Psoas muscle (tissue), 8 donors: ENCODE data around the gene ZNF398. TPM values are rescaled to one million over a fixed set of nuclear protein-coding genes. Genes with fewer than 3 reads are reported as not detected.

Experiments used
- ATAC-seq, 4 donors: fragments of 200-7000 bp; cut with Tn5 transposase; one replicate each; pipeline ENCODE4 v1.9.1; 2020; ENCODE audit warnings: moderate library complexity in 3 of 4, mild to moderate bottlenecking in 2 of 4
- DNase-seq, 2 donors: peaks; one replicate each; pipeline ENCODE4 v3.0.0-alpha.2; 2020
- H3K27ac ChIP-seq: fragments of 200-600 bp; one replicate; pipeline ENCODE4 v1.8.0; 2022
- H3K27me3 ChIP-seq, 3 donors: fragments of 200-600 bp in 1 of 3; one replicate each; pipeline versions ENCODE4 v1.6.1 to v1.8.0; 2013 to 2022; ENCODE audit warnings: low read length in 2 of 3, mild to moderate bottlenecking in 2 of 3, moderate library complexity in 1 of 3; ENCODE audit not compliant: insufficient read depth in 3 of 3
- H3K36me3 ChIP-seq, 2 donors: fragments of 200-600 bp in 1 of 2; one replicate each; pipeline versions ENCODE4 v1.6.1 to v1.8.0; 2013 to 2022; ENCODE audit warnings: low read depth in 1 of 2, mild to moderate bottlenecking in 1 of 2, moderate library complexity in 1 of 2; ENCODE audit not compliant: insufficient read depth in 1 of 2
- H3K4me1 ChIP-seq: fragments of 200-600 bp; one replicate; pipeline ENCODE4 v1.8.0; 2022
- H3K4me3 ChIP-seq: fragments of 200-600 bp; one replicate; pipeline ENCODE4 v1.8.0; 2022; ENCODE audit warnings: mild to moderate bottlenecking
- H3K9me3 ChIP-seq: fragments of 200-600 bp; one replicate; pipeline ENCODE4 v1.8.0; 2022
- WGBS, 3 donors: extraction: QIAGEN DNeasy Blood & Tissue Kit; methylation state at CpG; one replicate each; pipeline versions ENCODE4 v1.1.6 to v1.1.7; 2013; 5-methylcytosine and 5-hydroxymethylcytosine counted together
- intact Hi-C, 2 donors: fragments of 100-400 bp; cut with DNase I; formaldehyde crosslinking; loops; one replicate each; pipeline versions ENCODE4 v1.11.0 to v1.14.2; 2022
- polyA plus RNA-seq, 3 donors: library from polyadenylated mRNA; stranded (reverse); fragments of 200-250 nt; gene quantifications; one replicate each; pipeline ENCODE4 v1.2.3, GENCODE V29; 2013
- total RNA-seq, 4 donors: library from RNA; stranded (reverse); fragmentation: NEBNext Ultra II Directional in 2 of 4; extraction: Animal tissue kit (Norgen Biotek cat#: 25700) in 2 of 4; gene quantifications; one replicate each; pipeline versions ENCODE4 v1.2.1 to v1.2.4, GENCODE V29; 2021 to 2023
- TF ChIP-seq, protein P1 (sequence below): fragments of 200-600 bp; IDR thresholded peaks from one replicate; pipeline ENCODE4 v1.8.0; 2022; ENCODE audit warnings: antibody characterized with exemption
- donor health status: healthy with polysubstance abuse.
- donor health status: DM: no; HTN: no; CAD: no; lungs with moderate emphysema.
- donor health status: Bipolar disorder and iron deficiency.
- donor health status: healthy.
- donor health status: DM: yes; HTN: yes; CAD: no.
- donor health status: DM: no; HTN: no; CAD: no.
- donor health status: DM: no; HTN: no; CAD: no.
- donor health status: DM: yes; HTN: yes; CAD: no.

The ZNF398 gene
- total and polyA plus RNA-seq, 7 donors, result 2.8 to 12.4 (median 7.8) TPM

DNA sequence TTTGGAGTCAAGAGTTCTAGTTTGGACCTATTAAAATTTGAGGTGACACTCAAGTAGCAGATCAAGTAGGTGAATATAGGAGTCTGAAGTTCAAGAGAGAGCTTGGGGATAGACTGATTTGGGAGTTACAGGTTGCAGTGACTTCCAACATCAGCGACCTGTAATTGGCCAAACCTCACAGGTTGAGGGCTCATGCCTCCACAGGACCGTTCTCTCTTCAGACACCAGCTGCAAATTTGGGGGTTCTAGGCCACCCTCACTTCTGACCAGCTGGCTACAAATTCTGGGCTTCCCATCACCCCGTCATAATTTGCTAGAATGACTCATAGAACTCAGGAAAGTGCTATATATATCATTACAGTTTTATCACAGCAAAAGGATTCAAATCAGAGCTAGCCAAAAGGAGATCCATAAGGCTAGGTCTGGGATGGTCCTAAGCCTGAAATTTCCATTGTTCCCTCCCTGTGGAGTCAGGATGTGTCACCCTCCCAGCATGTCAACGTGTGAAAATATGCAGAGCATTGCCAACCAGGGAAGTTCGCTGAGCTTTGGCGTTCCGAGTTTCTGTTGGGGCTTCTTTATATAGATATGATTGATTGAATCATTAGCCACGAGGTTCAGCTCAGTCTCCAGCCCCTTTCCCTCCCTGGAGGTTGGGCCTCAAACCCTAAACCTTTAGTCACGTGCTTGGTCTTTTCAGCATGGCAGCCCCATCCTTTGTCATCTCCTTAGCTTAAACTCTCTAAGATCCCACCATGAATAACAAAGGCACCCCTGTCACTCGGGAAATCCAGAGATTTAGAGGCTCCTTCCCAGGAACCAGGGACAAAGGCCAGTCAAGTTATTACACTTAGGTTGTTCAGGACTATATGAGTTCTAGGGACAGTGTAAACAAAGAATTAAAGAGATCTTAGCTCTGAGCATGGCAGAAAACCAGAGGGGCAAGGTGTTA lies 71.5 kb downstream of the ZNF398 start:
- H3K27ac ChIP-seq, result no peak overlapping the region
- TF ChIP-seq, protein P1, sequence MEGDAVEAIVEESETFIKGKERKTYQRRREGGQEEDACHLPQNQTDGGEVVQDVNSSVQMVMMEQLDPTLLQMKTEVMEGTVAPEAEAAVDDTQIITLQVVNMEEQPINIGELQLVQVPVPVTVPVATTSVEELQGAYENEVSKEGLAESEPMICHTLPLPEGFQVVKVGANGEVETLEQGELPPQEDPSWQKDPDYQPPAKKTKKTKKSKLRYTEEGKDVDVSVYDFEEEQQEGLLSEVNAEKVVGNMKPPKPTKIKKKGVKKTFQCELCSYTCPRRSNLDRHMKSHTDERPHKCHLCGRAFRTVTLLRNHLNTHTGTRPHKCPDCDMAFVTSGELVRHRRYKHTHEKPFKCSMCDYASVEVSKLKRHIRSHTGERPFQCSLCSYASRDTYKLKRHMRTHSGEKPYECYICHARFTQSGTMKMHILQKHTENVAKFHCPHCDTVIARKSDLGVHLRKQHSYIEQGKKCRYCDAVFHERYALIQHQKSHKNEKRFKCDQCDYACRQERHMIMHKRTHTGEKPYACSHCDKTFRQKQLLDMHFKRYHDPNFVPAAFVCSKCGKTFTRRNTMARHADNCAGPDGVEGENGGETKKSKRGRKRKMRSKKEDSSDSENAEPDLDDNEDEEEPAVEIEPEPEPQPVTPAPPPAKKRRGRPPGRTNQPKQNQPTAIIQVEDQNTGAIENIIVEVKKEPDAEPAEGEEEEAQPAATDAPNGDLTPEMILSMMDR, result no peak
- WGBS, 3 donors, result 87 to 89% (median 89%) methylated on average over 10 of the region's 10 CpGs
- intact Hi-C loops, result no loop called here
- peaks cover 4 to 97% of the 10 kb centered on the region in 2 donors for H3K36me3 ChIP-seq
- DNase-seq (no peak), ATAC-seq (no peak)
- H3K27me3 ChIP-seq, result no peaks in the 10 kb centered on the region
- no peaks in the 10 kb centered on the region for H3K4me1 ChIP-seq
- no peaks in the 10 kb centered on the region for H3K9me3 ChIP-seq
- no peak overlapping the region for H3K4me3 ChIP-seq

DNA sequence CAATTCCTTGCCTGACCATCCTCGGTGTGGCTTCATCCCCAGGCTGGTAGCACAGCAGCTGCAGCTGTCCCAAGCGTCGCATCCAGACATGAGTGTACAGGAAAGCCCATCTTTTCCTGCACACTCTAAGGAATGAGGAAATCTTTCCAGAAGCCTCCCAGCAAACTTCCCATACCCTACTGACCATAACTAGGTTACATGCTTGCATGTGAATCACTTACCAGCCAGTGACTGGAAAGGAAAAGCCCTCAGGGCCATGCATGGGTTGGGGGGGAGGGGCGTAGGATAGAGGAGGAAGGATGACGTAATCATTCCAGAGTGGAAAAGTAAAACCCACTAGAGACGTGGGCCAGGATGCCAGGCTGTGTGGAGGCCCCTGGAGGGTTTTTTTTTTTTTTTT lies 73.3 kb downstream of the ZNF398 start:
- peak in 1 of 4 donors; percentile 35 for ATAC-seq
- H3K9me3 ChIP-seq, result no peaks in the 10 kb centered on the region

DNA sequence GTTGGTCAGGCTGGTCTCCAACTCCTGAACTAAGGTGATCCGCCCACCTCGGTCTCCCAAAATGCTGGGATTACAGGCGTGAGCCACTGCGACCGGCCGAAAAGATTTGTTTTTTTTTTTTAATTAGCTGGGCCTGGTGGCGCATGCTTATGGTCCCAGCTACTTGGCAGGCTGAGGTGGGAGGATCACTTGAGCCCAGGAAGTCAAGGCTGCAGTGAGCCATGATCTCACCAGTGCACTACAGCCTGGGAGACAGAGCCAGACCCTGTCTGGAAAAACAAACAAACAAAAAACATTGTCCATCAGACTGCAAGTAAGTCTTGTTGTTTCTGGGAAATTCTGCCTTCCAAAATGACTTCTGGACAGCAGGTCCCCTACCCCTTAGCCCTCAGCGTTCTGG lies 75.9 kb downstream of the ZNF398 start:
- Histone ChIP-seq H3K27me3 (no peaks in the 10 kb centered on the region), H3K36me3 (peaks cover 0 to 76% of the 10 kb centered on the region in 2 donors), H3K4me1 (no peaks in the 10 kb centered on the region), H3K9me3 (no peaks in the 10 kb centered on the region), H3K4me3 (no peak overlapping the region), H3K27ac (no peak overlapping the region)
- intact Hi-C loops, result no loop called here
- TF ChIP-seq, protein P1, result no peak
- DNase-seq, result peak in 1 of 2 donors; percentile 1
- no peak for ATAC-seq
- WGBS, 3 donors, result 94 to 97% (median 96%) methylated on average over 8 of the region's 8 CpGs

More for the DNA sequence above, 73.3 kb downstream of the ZNF398 start:
- Histone ChIP-seq H3K27ac (no peak overlapping the region), H3K27me3 (no peaks in the 10 kb centered on the region), H3K36me3 (peaks cover under 1 to 95% of the 10 kb centered on the region in 2 donors), H3K4me1 (no peaks in the 10 kb centered on the region), H3K4me3 (no peak overlapping the region)
- TF ChIP-seq, protein P1, result no peak
- 60 to 75% (median 63%) methylated on average over 6 of the region's 6 CpGs for WGBS, 3 donors
- intact Hi-C loops, result no loop called here
- no peak for DNase-seq

DNA sequence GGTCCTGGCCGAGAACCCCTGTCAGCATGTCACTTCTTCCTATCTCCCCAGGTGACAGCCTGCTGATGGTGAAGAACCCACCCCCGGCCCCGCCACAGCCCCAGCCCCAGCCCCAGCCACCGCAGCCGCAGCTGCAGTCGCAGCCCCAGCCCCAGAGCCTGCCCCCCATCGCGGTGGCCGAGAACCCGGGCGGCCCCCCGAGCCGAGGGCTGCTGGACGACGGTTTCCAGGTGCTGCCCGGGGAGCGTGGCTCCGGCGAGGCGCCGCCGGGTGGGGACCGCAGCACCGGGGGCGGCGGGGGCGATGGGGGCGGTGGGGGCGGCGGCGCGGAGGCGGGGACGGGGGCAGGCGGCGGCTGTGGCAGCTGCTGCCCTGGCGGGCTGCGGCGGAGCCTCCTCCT lies 76.5 kb downstream of the ZNF398 start:
- DNase-seq (peak in 1 of 2 donors; percentile 36), ATAC-seq (no peak)
- H3K27ac ChIP-seq, result no peak overlapping the region
- WGBS, 3 donors, result 97 to 98% (median 97%) methylated on average over 10 to 39 of the region's 39 CpGs
- peaks cover 0 to 70% of the 10 kb centered on the region in 2 donors for H3K36me3 ChIP-seq
- H3K27me3 ChIP-seq, result no peaks in the 10 kb centered on the region
- H3K4me1 ChIP-seq, result no peaks in the 10 kb centered on the region
- TF ChIP-seq, protein P1, result no peak
- H3K9me3 ChIP-seq, result no peaks in the 10 kb centered on the region
- no peak overlapping the region for H3K4me3 ChIP-seq
- intact Hi-C loops, result no loop called here
